ENCODE results near the gene ADAMTS2.

ADAMTS2 gene

DNA sequence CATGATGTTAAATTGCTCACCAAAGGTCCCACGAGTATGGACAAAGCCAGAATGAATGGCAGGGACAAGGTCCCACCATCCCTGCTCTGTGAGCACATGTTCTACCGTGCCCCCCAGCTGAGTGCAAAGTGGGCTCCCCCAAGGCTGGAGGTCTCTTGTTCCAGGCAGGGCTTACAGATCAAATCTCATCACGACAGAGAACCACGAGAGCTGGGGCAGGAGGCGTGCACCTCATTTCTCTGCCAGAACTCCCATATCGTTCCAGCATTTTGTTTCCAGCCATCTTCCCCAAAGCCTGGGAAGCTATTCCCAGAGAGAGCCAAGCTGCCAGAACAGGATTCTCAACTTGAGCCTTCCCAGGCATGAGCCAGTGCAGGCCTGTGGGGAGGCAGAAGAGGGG lies 176.6 kb downstream of the ADAMTS2 start:
- FAIRE-seq (no peak), DNase-seq (ENCODE audit: insufficient read length, low spot score) (no peak)
- TF ChIP-seq CTCF (IDR thresholded peaks at IDR 0.05; ENCODE audit: insufficient read depth, missing control alignments) = no peak

GRCh38 chr5:179167871-179168451 lies 177.3 kb downstream of the ADAMTS2 start:
- no peak for DNase-seq (ENCODE audit: insufficient read length, low spot score)
- FAIRE-seq = no peak
- TF ChIP-seq CTCF (IDR thresholded peaks at IDR 0.05; ENCODE audit: insufficient read depth, missing control alignments) = no peak

DNA sequence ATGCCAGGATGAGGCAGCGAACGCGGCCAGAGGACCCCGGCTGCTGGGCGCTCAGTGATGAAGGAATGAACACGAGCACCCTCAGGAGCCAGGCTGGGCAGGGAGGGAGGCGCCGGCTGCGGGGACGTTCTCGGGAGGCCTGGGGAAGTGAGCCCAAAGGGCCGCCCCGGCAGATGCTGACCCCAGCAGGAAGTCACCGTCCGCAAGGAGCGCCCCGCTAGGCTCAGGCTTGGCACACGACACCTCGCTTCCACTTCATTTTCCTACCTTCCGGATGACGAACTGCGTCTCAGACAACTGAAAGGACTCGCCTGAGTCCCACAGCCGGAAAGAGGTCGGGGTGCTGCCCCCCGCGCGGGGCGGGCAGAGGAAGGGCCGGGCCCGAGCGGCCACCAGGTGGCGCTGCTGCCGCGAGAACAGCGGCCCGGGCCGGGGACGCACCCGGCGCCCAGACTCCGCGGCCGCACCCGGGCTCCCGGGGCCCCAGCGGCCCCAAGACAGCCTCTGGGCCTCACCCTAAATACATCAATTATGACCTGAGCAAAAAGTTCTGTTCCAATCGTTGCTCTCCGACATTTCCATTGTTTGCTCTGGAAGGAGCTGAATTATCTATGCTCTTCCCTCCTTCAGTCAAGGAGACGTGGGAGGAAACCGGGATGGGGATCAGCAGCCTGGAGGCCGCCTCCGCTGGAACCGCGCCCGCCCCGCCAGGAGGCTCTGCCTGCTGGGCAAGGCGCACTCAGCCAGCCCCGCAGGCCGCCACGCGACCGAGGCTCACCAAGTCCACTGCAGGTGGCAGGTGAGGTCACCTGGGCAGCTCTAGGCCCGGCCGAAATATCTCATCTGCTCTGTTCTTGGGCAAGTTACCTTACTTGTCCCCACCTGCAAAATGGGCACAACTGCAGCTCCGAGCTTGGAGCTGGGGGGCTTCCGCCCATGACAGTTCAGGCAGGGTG lies 178.1 kb downstream of the ADAMTS2 start:
- DNase-seq (ENCODE audit: insufficient read length, low spot score) = peak; percentile 80
- FAIRE-seq = no peak

GRCh38 chr5:179166171-179166885 lies 178.9 kb downstream of the ADAMTS2 start:
- no peak for FAIRE-seq
- no peak for DNase-seq (ENCODE audit: insufficient read length, low spot score)
- no peak for TF ChIP-seq CTCF (IDR thresholded peaks at IDR 0.05; ENCODE audit: insufficient read depth, missing control alignments)

More for the DNA sequence above, 178.1 kb downstream of the ADAMTS2 start:
- TF ChIP-seq CTCF (IDR thresholded peaks at IDR 0.05; ENCODE audit: insufficient read depth, missing control alignments) = peak; percentile 52

DNA sequence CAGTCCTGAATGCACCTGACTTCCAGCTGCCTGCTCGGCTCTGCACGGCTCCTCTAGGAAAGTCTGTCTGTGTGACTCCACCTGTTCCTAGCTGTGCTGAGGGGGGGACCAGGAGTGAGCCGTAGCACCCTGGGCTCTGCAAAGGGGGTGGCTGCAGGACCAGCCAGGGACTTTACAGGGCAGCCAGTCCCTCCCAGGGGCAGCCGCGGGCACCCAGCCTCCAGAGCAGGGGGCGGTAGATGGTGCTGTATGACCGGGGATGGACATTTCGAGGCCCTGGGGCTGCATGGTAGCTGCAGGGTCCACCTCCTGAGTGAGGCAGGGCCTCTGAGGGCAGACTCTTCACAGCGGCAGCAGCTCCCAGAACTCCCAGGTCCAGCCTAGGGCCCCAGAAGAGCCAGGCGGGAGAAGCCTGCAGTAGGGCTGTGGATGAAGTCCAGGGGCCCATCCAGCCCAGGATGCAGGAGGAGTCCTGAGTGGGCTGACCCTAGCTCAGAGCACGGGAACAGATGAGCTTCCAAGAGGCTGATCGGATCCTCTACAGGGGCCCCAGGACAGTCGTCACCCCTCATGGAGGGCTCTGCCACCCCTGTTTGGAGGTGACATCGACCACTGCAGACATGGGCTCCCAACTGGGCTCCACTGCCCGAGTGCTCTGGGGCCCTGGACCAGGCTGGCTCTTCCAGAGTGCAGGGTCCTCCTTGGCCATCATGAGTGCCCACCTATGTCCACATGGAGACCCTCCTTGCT lies 179.7 kb downstream of the ADAMTS2 start:
- FAIRE-seq = no peak
- no peak for TF ChIP-seq CTCF (IDR thresholded peaks at IDR 0.05; ENCODE audit: insufficient read depth, missing control alignments)
- no peak for DNase-seq (ENCODE audit: insufficient read length, low spot score)

DNA sequence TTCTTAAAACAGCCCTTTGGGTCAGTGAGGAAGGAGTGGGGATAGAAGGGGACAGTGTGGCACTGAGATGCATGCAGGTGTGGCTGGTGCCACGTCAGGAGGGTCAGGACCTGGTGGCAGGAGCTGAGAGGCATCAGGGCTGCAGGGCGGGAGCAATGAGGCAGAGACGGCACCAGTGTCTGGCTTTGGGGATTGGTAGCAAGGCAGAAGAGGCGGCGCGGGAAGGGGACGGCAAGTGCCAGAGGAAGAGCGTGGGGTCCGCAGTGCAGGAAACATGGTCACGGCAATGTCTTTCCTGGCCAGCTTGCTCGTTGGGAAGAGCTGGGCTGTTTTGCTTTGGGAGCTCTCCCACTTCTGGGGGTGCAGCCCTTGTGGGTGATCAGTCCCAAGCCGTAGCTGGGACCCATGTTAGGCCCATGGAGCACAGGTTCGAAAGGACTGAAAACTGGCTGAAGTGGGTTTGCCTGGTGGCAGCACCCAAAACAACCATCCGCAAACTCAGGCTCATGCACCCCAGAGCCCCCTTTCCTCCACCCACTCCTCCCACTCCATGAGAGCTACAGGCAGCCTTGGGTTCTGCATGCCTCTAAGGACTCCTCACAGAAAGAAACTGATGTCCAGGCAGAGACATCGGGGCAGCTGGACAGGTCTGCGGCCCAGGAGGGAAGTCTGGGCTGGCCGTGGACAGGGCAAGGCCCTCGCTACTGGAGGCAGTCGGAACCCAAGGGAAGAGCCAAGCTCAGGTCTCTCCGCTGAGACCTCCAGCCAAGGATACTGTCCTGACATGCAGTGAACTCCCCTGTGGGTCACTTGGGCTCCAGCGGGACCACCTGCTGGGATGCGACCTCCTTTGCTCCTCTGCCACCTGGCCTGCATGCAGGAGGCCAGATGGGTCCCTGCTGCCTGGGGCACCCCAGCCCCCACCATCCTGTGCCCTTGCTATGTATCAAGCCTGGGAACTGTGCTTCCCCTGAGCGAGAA lies 180.6 kb downstream of the ADAMTS2 start:
- no peak for DNase-seq (ENCODE audit: insufficient read length, low spot score)
- FAIRE-seq = no peak
- TF ChIP-seq CTCF (IDR thresholded peaks at IDR 0.05; ENCODE audit: insufficient read depth, missing control alignments) = no peak
